Stimulated activated naive B cell treated with anti-CD40 and anti-IgM and Interleukin-4, amounts not matched to agents 10 μg/mL and 1 μg/mL and 100 μg/mL, for 72 hours (primary cell): Measurements from ENCODE around the gene RAB18.
A peak's percentile ranks its signal among the peaks of the same experiment; 100 is the strongest.
"Not testable (repeated sequence)": the region's sequence is repeated elsewhere in the genome, so short reads cannot be mapped to it uniquely, and the experiment has no call there.

Experiments used
- ATAC-seq, 2 donors: fragments of 150-1000 bp; cut with Tn5 transposase; replicated peaks; 2 replicates each; pipeline ENCODE4 v1.10.0; 2021; ENCODE audit warnings: moderate library complexity in 1 of 2
- DNase-seq: peaks from one replicate; pipeline ENCODE4 v3.0.0; 2021
- H3K27ac Mint-ChIP-seq: one replicate; pipeline ENCODE4 v1.8.0; 2022; ENCODE audit warnings: mild to moderate bottlenecking, mixed read lengths
- H3K27me3 Mint-ChIP-seq, 2 donors: one replicate each; pipeline ENCODE4 v1.8.0; 2022; ENCODE audit warnings: mixed read lengths in 2 of 2
- H3K36me3 Mint-ChIP-seq, 2 donors: one replicate each; pipeline ENCODE4 v1.8.0; 2022; ENCODE audit warnings: mixed read lengths in 2 of 2, mild to moderate bottlenecking in 1 of 2
- H3K4me1 Mint-ChIP-seq, 2 donors: one replicate each; pipeline ENCODE4 v1.8.0; 2022; ENCODE audit warnings: mixed read lengths in 2 of 2, mild to moderate bottlenecking in 1 of 2
- H3K4me3 Mint-ChIP-seq, 2 donors: one replicate each; pipeline ENCODE4 v1.8.0; 2022; ENCODE audit warnings: mild to moderate bottlenecking in 2 of 2, mixed read lengths in 2 of 2, moderate library complexity in 1 of 2
- H3K9me3 Mint-ChIP-seq, 2 donors: one replicate each; pipeline ENCODE4 v1.8.0; 2022; ENCODE audit warnings: mixed read lengths in 2 of 2, mild to moderate bottlenecking in 1 of 2

The RAB18 gene

DNA sequence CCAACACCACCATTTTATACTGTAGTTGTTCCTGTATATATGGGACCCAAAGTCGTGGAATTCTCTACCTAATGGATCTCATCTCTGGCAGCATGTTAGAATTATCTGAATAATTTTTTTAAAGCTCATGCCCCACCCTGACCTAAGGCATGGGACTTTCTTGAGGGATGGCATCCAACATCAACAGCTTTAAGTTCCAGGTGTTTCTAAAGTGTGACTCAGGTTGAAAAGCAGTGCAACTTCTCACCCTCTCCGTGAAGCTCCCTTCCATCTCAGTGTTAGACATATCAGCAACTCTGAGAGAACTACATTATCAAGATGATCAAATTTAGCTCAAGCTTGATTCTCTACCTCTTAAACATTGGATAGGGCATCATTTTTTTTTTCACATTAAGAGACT, 18.1 kb upstream of the RAB18 start:
- DNase-seq (no peak), ATAC-seq (no peak)
- Mint-ChIP-seq H3K27me3 (peaks cover 24 to 27% of the 10 kb centered on the region in 2 donors), H3K36me3 (peaks cover under 1 to 9% of the 10 kb centered on the region in 2 donors), H3K9me3 (peaks cover 7 to 9% of the 10 kb centered on the region in 2 donors), H3K27ac (no peak overlapping the region), H3K4me1 (peaks cover 0 to 7% of the 10 kb centered on the region in 2 donors), H3K4me3 (no peak overlapping the region)

DNA sequence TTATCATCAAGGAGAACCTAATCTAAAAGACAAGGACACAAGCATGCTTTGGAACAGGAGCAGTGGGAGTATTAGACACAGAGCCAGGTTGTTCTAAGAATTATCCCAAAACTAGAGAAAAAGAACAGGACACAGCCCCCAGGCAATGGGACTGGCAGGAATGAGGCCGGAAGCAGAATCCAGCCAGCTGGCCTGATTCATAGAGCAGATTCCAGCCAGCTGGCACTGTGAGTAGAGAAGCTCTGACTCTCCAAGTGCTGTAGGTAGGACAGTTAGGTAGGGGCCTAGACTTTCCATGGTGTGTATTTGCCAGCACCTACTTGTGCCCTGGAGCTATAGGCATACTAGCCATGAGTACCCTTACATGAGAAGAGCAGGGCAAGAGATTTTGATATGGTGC, 13.3 kb upstream of the RAB18 start:
- Mint-ChIP-seq H3K4me1 (no peaks in the 10 kb centered on the region), H3K27ac (no peak overlapping the region), H3K9me3 (peaks cover 18 to 22% of the 10 kb centered on the region in 2 donors), H3K27me3 (peaks cover 49 to 55% of the 10 kb centered on the region in 2 donors), H3K4me3 (no peak overlapping the region), H3K36me3 (peaks cover 7 to 15% of the 10 kb centered on the region in 2 donors)
- no peak for DNase-seq
- no peak for ATAC-seq

- Mint-ChIP-seq H3K36me3 (peaks cover 7 to 12% of the 10 kb centered on the region in 2 donors), H3K9me3 (peaks cover 15 to 18% of the 10 kb centered on the region in 2 donors), H3K27ac (no peak overlapping the region), H3K27me3 (peaks cover 42 to 54% of the 10 kb centered on the region in 2 donors), H3K4me1 (no peaks in the 10 kb centered on the region), H3K4me3 (no peak overlapping the region)
- no peak for ATAC-seq
- DNase-seq = no peak
Measured at GRCh38 chr10:27494116-27494805, 9.8 kb upstream of the RAB18 start.

DNA sequence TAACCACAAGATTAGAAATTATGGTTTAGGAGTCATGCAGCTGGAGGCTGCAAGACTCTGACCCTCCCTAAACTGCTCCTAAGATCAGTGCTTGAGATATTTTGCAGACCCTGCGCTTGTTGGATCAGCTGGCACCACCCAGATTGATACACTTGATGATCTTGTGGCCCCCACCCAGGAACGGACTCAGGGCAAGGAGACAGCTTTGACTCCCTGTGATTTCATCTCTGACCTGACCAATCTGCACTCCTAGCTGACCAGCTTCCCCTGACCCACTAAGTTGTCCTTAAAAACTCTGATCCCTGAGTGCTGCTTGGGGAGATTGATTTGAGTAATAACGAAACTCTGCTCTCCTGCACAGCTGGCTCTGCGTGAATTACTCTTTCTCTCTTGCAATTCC, 8.0 kb upstream of the RAB18 start:
- Mint-ChIP-seq H3K9me3 (peaks cover 9 to 11% of the 10 kb centered on the region in 2 donors), H3K36me3 (peaks cover 4% of the 10 kb centered on the region in 2 donors), H3K27ac (no peak overlapping the region), H3K4me3 (no peak overlapping the region), H3K27me3 (peaks cover 41 to 46% of the 10 kb centered on the region in 2 donors), H3K4me1 (no peaks in the 10 kb centered on the region)
- ATAC-seq = no peak
- no peak for DNase-seq

DNA sequence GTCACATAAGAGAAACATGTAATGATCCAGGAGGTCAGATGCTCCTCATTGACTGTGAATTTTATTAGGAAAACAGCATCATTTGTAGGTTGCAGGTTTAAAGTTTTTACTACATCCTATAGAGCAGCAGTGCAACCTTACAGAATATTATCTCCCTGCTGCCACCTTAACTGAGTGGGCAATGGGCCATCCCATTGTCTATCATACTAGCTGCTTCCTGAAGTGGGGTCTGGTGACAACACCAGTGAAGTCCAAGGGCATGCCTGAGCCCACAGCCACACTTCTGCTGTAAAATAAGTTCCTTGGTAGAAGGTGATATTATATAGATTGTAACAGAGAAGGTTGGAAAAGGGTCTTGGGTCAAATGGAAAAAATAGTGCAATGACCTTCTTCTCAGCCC, 4.0 kb upstream of the RAB18 start:
- peaks cover 3 to 4% of the 10 kb centered on the region in 2 donors for H3K36me3 Mint-ChIP-seq
- peaks cover 9 to 10% of the 10 kb centered on the region in 2 donors for H3K4me1 Mint-ChIP-seq
- H3K27ac Mint-ChIP-seq = no peak overlapping the region
- H3K4me3 Mint-ChIP-seq = no peak overlapping the region
- DNase-seq (no peak), ATAC-seq (no peak)
- peaks cover 18 to 24% of the 10 kb centered on the region in 2 donors for H3K27me3 Mint-ChIP-seq
- H3K9me3 Mint-ChIP-seq = no peaks in the 10 kb centered on the region

DNA sequence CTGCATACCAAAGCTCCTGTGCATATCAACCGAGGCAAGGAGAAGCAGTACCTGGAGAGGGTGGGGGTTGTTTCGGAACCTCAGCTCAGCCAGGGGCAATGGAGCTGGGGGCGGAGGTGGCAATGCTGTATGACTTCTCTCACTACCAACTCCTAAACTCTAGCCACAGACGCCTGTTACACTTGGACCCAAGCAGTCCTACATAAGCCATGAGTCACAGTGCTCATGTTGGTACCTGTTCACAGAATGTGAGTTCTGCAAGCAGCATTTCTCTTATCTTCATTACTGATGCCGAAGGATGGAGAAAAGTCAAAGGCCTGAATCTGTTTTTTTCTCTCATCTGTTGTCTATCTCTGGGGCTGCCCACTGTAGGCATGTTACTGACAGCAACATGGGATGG, 3.2 kb upstream of the RAB18 start:
- Mint-ChIP-seq H3K27me3 (peaks cover 16 to 24% of the 10 kb centered on the region in 2 donors), H3K4me1 (peaks cover 10 to 14% of the 10 kb centered on the region in 2 donors)

GRCh38 chr10:27503498-27504006, 552 bp upstream of the RAB18 start:
- ATAC-seq = no peak
- H3K36me3 Mint-ChIP-seq = peaks cover 4 to 13% of the 10 kb centered on the region in 2 donors
- H3K4me3 Mint-ChIP-seq = peak overlapping the region; percentile 99 to 100
- H3K4me1 Mint-ChIP-seq = peaks cover 19 to 31% of the 10 kb centered on the region in 2 donors
- H3K27me3 Mint-ChIP-seq = peaks cover 7 to 20% of the 10 kb centered on the region in 2 donors
- peak overlapping the region; percentile 99 for H3K27ac Mint-ChIP-seq
- DNase-seq = no peak
- H3K9me3 Mint-ChIP-seq = no peaks in the 10 kb centered on the region

More for the DNA sequence above, 3.2 kb upstream of the RAB18 start:
- Mint-ChIP-seq H3K27ac (no peak overlapping the region), H3K4me3 (no peak overlapping the region), H3K9me3 (no peaks in the 10 kb centered on the region), H3K36me3 (peaks cover 3 to 4% of the 10 kb centered on the region in 2 donors)
- ATAC-seq (no peak), DNase-seq (no peak)

- Mint-ChIP-seq H3K4me3 (peak overlapping the region; percentile 99 to 100), H3K36me3 (peaks cover 6 to 21% of the 10 kb centered on the region in 2 donors), H3K9me3 (no peaks in the 10 kb centered on the region), H3K4me1 (peaks cover 25 to 40% of the 10 kb centered on the region in 2 donors), H3K27me3 (peaks cover 0 to 7% of the 10 kb centered on the region in 2 donors), H3K27ac (peak overlapping the region; percentile 99)
- ATAC-seq (no peak), DNase-seq (no peak)
Measured at GRCh38 chr10:27504808-27505460, 830 bp downstream of the RAB18 start.

- Mint-ChIP-seq H3K36me3 (peaks cover 12 to 27% of the 10 kb centered on the region in 2 donors), H3K4me1 (peaks cover 26 to 45% of the 10 kb centered on the region in 2 donors), H3K4me3 (peak overlapping the region; percentile 63 to 69)
- not testable (repeated sequence) for DNase-seq, H3K27ac Mint-ChIP-seq, ATAC-seq, H3K9me3 Mint-ChIP-seq, H3K27me3 Mint-ChIP-seq
Measured at GRCh38 chr10:27505537-27505936, 1.4 kb downstream of the RAB18 start.

- H3K36me3 Mint-ChIP-seq = peaks cover 12 to 28% of the 10 kb centered on the region in 2 donors
- ATAC-seq = no peak
- H3K4me3 Mint-ChIP-seq = peak overlapping the region; percentile 63 to 69
- H3K4me1 Mint-ChIP-seq = peaks cover 26 to 45% of the 10 kb centered on the region in 2 donors
- H3K27ac Mint-ChIP-seq = peak overlapping the region; percentile 31
- DNase-seq = no peak
- H3K9me3 Mint-ChIP-seq = no peaks in the 10 kb centered on the region
- peaks cover 0 to 7% of the 10 kb centered on the region in 2 donors for H3K27me3 Mint-ChIP-seq
Measured at GRCh38 chr10:27506280-27506679, 2.2 kb downstream of the RAB18 start.

DNA sequence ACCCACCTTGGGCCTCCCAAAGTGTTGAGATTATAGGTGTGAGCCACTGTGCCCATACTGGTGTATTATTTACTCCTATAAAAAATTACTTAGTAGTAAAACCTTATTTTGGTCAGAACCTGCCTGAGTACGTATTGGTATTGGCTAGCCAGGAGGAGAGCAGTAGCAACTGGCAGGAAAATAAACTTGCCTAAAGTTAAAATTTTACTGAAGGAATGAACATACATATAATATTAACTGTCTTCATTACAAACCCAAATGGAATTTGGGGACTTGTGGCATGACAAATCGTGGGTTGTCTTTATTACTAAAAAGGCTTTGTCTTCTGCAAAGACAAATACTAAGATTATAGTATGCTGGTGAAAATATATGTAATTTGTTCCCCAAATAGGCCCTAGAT, 8.4 kb downstream of the RAB18 start:
- DNase-seq = no peak
- Mint-ChIP-seq H3K4me3 (no peak overlapping the region), H3K27ac (no peak overlapping the region), H3K36me3 (peaks cover 35 to 45% of the 10 kb centered on the region in 2 donors), H3K4me1 (peaks cover 13 to 37% of the 10 kb centered on the region in 2 donors), H3K27me3 (no peaks in the 10 kb centered on the region), H3K9me3 (no peaks in the 10 kb centered on the region)
- no peak for ATAC-seq

- no peak overlapping the region for H3K27ac Mint-ChIP-seq
- peaks cover 15 to 36% of the 10 kb centered on the region in 2 donors for H3K4me1 Mint-ChIP-seq
- ATAC-seq = no peak
- no peak for DNase-seq
- peaks cover 35 to 45% of the 10 kb centered on the region in 2 donors for H3K36me3 Mint-ChIP-seq
- no peaks in the 10 kb centered on the region for H3K27me3 Mint-ChIP-seq
- no peak overlapping the region for H3K4me3 Mint-ChIP-seq
- no peaks in the 10 kb centered on the region for H3K9me3 Mint-ChIP-seq
Measured at GRCh38 chr10:27513451-27514191, 9.5 kb downstream of the RAB18 start.

- Mint-ChIP-seq H3K9me3 (no peaks in the 10 kb centered on the region), H3K4me3 (no peak overlapping the region), H3K36me3 (peaks cover 35 to 41% of the 10 kb centered on the region in 2 donors), H3K4me1 (peaks cover 11 to 31% of the 10 kb centered on the region in 2 donors), H3K27ac (no peak overlapping the region), H3K27me3 (no peaks in the 10 kb centered on the region)
- DNase-seq (no peak), ATAC-seq (no peak)
Measured at GRCh38 chr10:27514243-27514642, 10.1 kb downstream of the RAB18 start.

DNA sequence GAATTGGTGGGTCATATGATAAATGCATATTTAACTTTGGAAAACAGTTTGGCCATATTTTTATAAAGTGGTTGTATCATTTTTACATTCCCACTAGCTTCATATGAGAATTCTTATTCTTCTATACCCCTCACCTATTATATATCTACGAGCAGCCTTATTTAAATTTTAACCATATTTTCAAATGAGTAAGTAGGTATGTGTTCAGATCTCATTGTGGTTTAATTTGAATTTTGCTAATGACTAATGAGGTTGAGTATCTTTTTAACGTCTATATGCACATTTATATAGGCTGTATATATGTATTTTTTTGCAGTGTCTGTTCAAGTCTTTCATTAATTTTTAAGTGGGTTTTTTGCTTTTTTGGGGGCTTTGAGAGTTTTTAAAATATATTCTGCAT, 14.2 kb downstream of the RAB18 start:
- Mint-ChIP-seq H3K9me3 (peaks cover 0 to under 1% of the 10 kb centered on the region in 2 donors), H3K4me1 (peaks cover 11 to 40% of the 10 kb centered on the region in 2 donors), H3K4me3 (no peak overlapping the region), H3K27ac (no peak overlapping the region), H3K27me3 (no peaks in the 10 kb centered on the region), H3K36me3 (peaks cover 30 to 31% of the 10 kb centered on the region in 2 donors)
- DNase-seq = no peak
- ATAC-seq = no peak
